Nephron progenitor cell (in vitro differentiated cells): ENCODE results near the gene PTP4A2.

Experiments
- DNase-seq: peaks from one replicate; pipeline ENCODE4 v3.0.0; 2021
- H3K27ac Mint-ChIP-seq: 2 replicates; pipeline ENCODE4 v1.8.0; 2021; ENCODE audit warnings: mild to moderate bottlenecking, moderate library complexity, mixed read lengths
- H3K27me3 Mint-ChIP-seq: 2 replicates; pipeline ENCODE4 v1.8.0; 2021; ENCODE audit warnings: mild to moderate bottlenecking, low read depth, mixed read lengths; ENCODE audit not compliant: poor library complexity
- H3K36me3 Mint-ChIP-seq: 2 replicates; pipeline ENCODE4 v1.8.0; 2021; ENCODE audit warnings: low read depth, mixed read lengths
- H3K4me1 Mint-ChIP-seq: 2 replicates; pipeline ENCODE4 v1.8.0; 2021; ENCODE audit warnings: mixed read lengths
- H3K4me3 Mint-ChIP-seq: 2 replicates; pipeline ENCODE4 v1.8.0; 2021; ENCODE audit warnings: mild to moderate bottlenecking, moderate library complexity, mixed read lengths
- H3K9me3 Mint-ChIP-seq: 2 replicates; pipeline ENCODE4 v1.8.0; 2021; ENCODE audit warnings: mild to moderate bottlenecking, moderate library complexity, mixed read lengths
- CTCF ChIP-seq: fragments of 200-600 bp; sonication (generic); IDR thresholded peaks from 2 replicates; pipeline ENCODE4 v1.5.0; 2021; ENCODE audit warnings: antibody characterized with exemption

Gene PTP4A2

GRCh38 chr1:31886866-31887265 is 51.3 kb downstream of the PTP4A2 start:
- Mint-ChIP-seq H3K9me3 (no peaks in the 10 kb centered on the region), H3K36me3 (no peaks in the 10 kb centered on the region), H3K4me1 (no peaks in the 10 kb centered on the region), H3K4me3 (no peak overlapping the region), H3K27me3 (peaks cover 8% of the 10 kb centered on the region), H3K27ac (no peak overlapping the region)
- TF ChIP-seq CTCF = no peak
- no peak for DNase-seq

- H3K36me3 Mint-ChIP-seq = no peaks in the 10 kb centered on the region
- no peak overlapping the region for H3K4me3 Mint-ChIP-seq
- peaks cover 8% of the 10 kb centered on the region for H3K27me3 Mint-ChIP-seq
- H3K4me1 Mint-ChIP-seq = no peaks in the 10 kb centered on the region
- no peak for DNase-seq
- no peak for TF ChIP-seq CTCF
- H3K27ac Mint-ChIP-seq = no peak overlapping the region
- H3K9me3 Mint-ChIP-seq = no peaks in the 10 kb centered on the region
These were observed 52.3 kb downstream of the PTP4A2 start for GRCh38 chr1:31885851-31886250.

- Mint-ChIP-seq H3K27me3 (peaks cover 11% of the 10 kb centered on the region), H3K27ac (no peak overlapping the region), H3K36me3 (no peaks in the 10 kb centered on the region), H3K9me3 (no peaks in the 10 kb centered on the region), H3K4me1 (no peaks in the 10 kb centered on the region), H3K4me3 (no peak overlapping the region)
- DNase-seq = no peak
- no peak for TF ChIP-seq CTCF
These were observed 54.7 kb downstream of the PTP4A2 start for GRCh38 chr1:31883357-31883942.

- no peaks in the 10 kb centered on the region for H3K4me1 Mint-ChIP-seq
- TF ChIP-seq CTCF = no peak
- no peaks in the 10 kb centered on the region for H3K36me3 Mint-ChIP-seq
- no peak overlapping the region for H3K4me3 Mint-ChIP-seq
- H3K9me3 Mint-ChIP-seq = no peaks in the 10 kb centered on the region
- H3K27ac Mint-ChIP-seq = no peak overlapping the region
- no peak for DNase-seq
- peaks cover 13% of the 10 kb centered on the region for H3K27me3 Mint-ChIP-seq
These were observed 56.5 kb downstream of the PTP4A2 start for GRCh38 chr1:31881688-31882000.

GRCh38 chr1:31880957-31881687 is 57.0 kb downstream of the PTP4A2 start:
- no peak for TF ChIP-seq CTCF
- Mint-ChIP-seq H3K36me3 (no peaks in the 10 kb centered on the region), H3K4me3 (no peak overlapping the region), H3K27ac (no peak overlapping the region), H3K27me3 (peaks cover 11% of the 10 kb centered on the region), H3K9me3 (no peaks in the 10 kb centered on the region), H3K4me1 (no peaks in the 10 kb centered on the region)
- no peak for DNase-seq

- DNase-seq = no peak
- no peak for TF ChIP-seq CTCF
- peaks cover 11% of the 10 kb centered on the region for H3K27me3 Mint-ChIP-seq
- H3K4me3 Mint-ChIP-seq = no peak overlapping the region
- H3K36me3 Mint-ChIP-seq = no peaks in the 10 kb centered on the region
- no peak overlapping the region for H3K27ac Mint-ChIP-seq
- no peaks in the 10 kb centered on the region for H3K9me3 Mint-ChIP-seq
- no peaks in the 10 kb centered on the region for H3K4me1 Mint-ChIP-seq
These were observed 58.1 kb downstream of the PTP4A2 start for GRCh38 chr1:31879981-31880608.
